K562 (cell line): ENCODE data around the gene TFAP2A. TPM values are rescaled to one million over a fixed set of nuclear protein-coding genes. Genes with fewer than 3 reads are reported as not detected.

Source experiments
- ATAC-seq: fragments of 200-7000 bp; cut with Tn5 transposase; 3 replicates; pipeline ENCODE4 v1.9.1; 2020; ENCODE audit warnings: moderate library complexity
- BruUV-seq: library from RNA; stranded (reverse); fragments of 400-500 nt; replicated peaks from 2 replicates; lab custom pipeline; 2021; lab: Mats Ljungman, UMichigan
- CTCF ChIA-PET: fragments of 300-600 bp; formaldehyde crosslinking; extraction: SDS; loops from one replicate; lab custom pipeline; 2021; ENCODE audit warnings: low intra/inter-chr PET ratio; lab: Yijun Ruan, JAX
- POLR2A ChIA-PET: fragments of 300-600, 350-650 bp; sonication (Branson Sonifier 250); formaldehyde crosslinking; extraction: SDS; loops from one replicate; lab custom pipeline; 2021; ENCODE audit warnings: antibody characterized with exemption, inconsistent platforms; lab: Yijun Ruan, JAX
- DNase-seq, 4 experiments: peaks; one replicate each; pipeline versions ENCODE4 v3.0.0 to v3.0.0-alpha.2; 2011 to 2018; ENCODE audit warnings: low spot score in 3 of 4, mixed read lengths in 3 of 4; ENCODE audit errors: extremely low read depth in 1 of 4
- FAIRE-seq: peaks from 2 replicates; lab custom pipeline; 2011; peaks lifted over from hg19 to GRCh38; lab: Jason Lieb, UNC
- H2AFZ ChIP-seq: 2 replicates; pipeline ENCODE4 v1.6.0; 2011; ENCODE audit warnings: low read depth, low read length, control low read depth, inconsistent platforms
- H3K27ac ChIP-seq: fragments of 200-600 bp; 3 replicates; pipeline ENCODE4 v1.8.0; 2011; ENCODE audit warnings: low read depth, mild to moderate bottlenecking, control low read depth, inconsistent platforms, low read length, moderate library complexity, mixed read lengths; ENCODE audit errors: extremely low read depth
- H3K27me3 ChIP-seq, 2 experiments: fragments of 300-600 bp in 1 of 2; 2 replicates in 1 of 2; 3 replicates in 1 of 2; pipeline versions ENCODE4 v1.6.0 to v1.8.0; 2011; ENCODE audit warnings: inconsistent platforms in 2 of 2, low read length in 2 of 2, mild to moderate bottlenecking in 1 of 2, mixed read lengths in 1 of 2, moderate library complexity in 1 of 2; ENCODE audit not compliant: control insufficient read depth in 2 of 2, insufficient read depth in 2 of 2
- H3K36me3 ChIP-seq: fragments of 300-600 bp; 3 replicates; pipeline ENCODE4 v1.8.0; 2011; ENCODE audit warnings: mild to moderate bottlenecking, low read length, inconsistent platforms; ENCODE audit not compliant: control insufficient read depth, insufficient read depth
- H3K4me1 ChIP-seq, 2 experiments: fragments of 200-600 bp in 1 of 2; replicated peaks in 1 of 2; 2 replicates in 1 of 2; 3 replicates in 1 of 2; pipeline versions ENCODE4 v1.5.1 to v1.8.0; 2011; ENCODE audit warnings: inconsistent platforms in 2 of 2, low read length in 2 of 2, mild to moderate bottlenecking in 1 of 2, mixed read lengths in 1 of 2, moderate library complexity in 1 of 2; ENCODE audit not compliant: control insufficient read depth in 2 of 2, insufficient read depth in 2 of 2
- H3K4me2 ChIP-seq: 2 replicates; pipeline ENCODE4 v1.6.1; 2011; ENCODE audit warnings: low read length, control low read depth, inconsistent platforms, mixed read lengths; ENCODE audit not compliant: insufficient read depth
- H3K4me3 ChIP-seq: fragments of 200-600 bp; sonication (generic), shearing (Covaris generic); 2 replicates; pipeline ENCODE4 v1.5.1; 2016; ENCODE audit warnings: control low read depth, inconsistent platforms
- H3K79me2 ChIP-seq: fragments of 200-600 bp; 3 replicates; pipeline ENCODE4 v1.8.0; 2011; ENCODE audit warnings: low read length, inconsistent platforms; ENCODE audit not compliant: control insufficient read depth, insufficient read depth
- H3K9ac ChIP-seq, 2 experiments: 2 replicates each; pipeline versions ENCODE4 v1.6.0 to v1.6.1; 2011; ENCODE audit warnings: low read depth in 2 of 2, low read length in 2 of 2, control low read depth in 1 of 2, inconsistent platforms in 1 of 2, mild to moderate bottlenecking in 1 of 2, mixed read lengths in 1 of 2; ENCODE audit not compliant: insufficient read depth in 1 of 2
- H3K9me1 ChIP-seq: one replicate; pipeline ENCODE4 v1.6.0; 2011; ENCODE audit warnings: inconsistent platforms, mild to moderate bottlenecking, low read length, moderate library complexity; ENCODE audit not compliant: control insufficient read depth, insufficient read depth
- H3K9me3 ChIP-seq: replicated peaks from 2 replicates; pipeline ENCODE4 v1.5.1; 2011; ENCODE audit warnings: low read depth, low read length, inconsistent platforms; ENCODE audit not compliant: control insufficient read depth, insufficient read depth
- H4K20me1 ChIP-seq: replicated peaks from 2 replicates; pipeline ENCODE4 v1.6.1; 2011; ENCODE audit warnings: low read length, inconsistent platforms, mixed read lengths; ENCODE audit not compliant: control insufficient read depth, insufficient read depth
- CGGBP1 ChIP-seq: fragments of 250-450 bp; sonication (Bioruptor Pico); IDR thresholded peaks from 2 replicates; pipeline ENCODE4 v1.9.0; 2021; ENCODE audit warnings: mild to moderate bottlenecking
- CREB5 ChIP-seq: fragments of 250-450 bp; sonication (Bioruptor Pico); IDR thresholded peaks from 2 replicates; pipeline ENCODE4 v1.5.0; 2020; ENCODE audit warnings: mild to moderate bottlenecking
- CTCF ChIP-seq, 3 experiments: IDR thresholded peaks in 2 of 3; conservative IDR thresholded peaks in 1 of 3; 2 replicates each; pipeline ENCODE4 v1.5.1; 2011 to 2012; ENCODE audit warnings: low read length in 3 of 3, mild to moderate bottlenecking in 3 of 3, control low read depth in 2 of 3, improper control_type of control experiment in 1 of 3, inconsistent platforms in 1 of 3, low read depth in 1 of 3, mixed read lengths in 1 of 3, moderate library complexity in 1 of 3; ENCODE audit not compliant: insufficient read depth in 2 of 3
- FOSL1 ChIP-seq: fragments of 200-800 bp; sonication (Bioruptor generic); conservative IDR thresholded peaks from 2 replicates; pipeline ENCODE4 v1.6.1; 2016; ENCODE audit warnings: missing genetic modification characterization, missing compliant biosample characterization
- FOXM1 ChIP-seq, 2 experiments: fragments of 450-650 bp in 1 of 2; sonication (generic) in 1 of 2; formaldehyde crosslinking in 1 of 2; IDR thresholded peaks; 2 replicates each; pipeline versions ENCODE4 v1.6.1 to v1.9.0; 2017 to 2022; ENCODE audit warnings: low read depth in 2 of 2, mild to moderate bottlenecking in 2 of 2, missing genetic modification reagents in 1 of 2, moderate library complexity in 1 of 2
- PHF21A ChIP-seq: fragments of 450-650 bp; IDR thresholded peaks from 2 replicates; pipeline ENCODE4 v1.6.1; 2017; ENCODE audit warnings: low read depth, borderline replicate concordance
- RAD21 ChIP-seq, 2 experiments: fragments of 250-450 bp in 1 of 2; fragments of 450-650 bp in 1 of 2; sonication (Bioruptor Pico) in 1 of 2; formaldehyde crosslinking in 1 of 2; IDR thresholded peaks in 1 of 2; conservative IDR thresholded peaks in 1 of 2; 2 replicates each; pipeline versions ENCODE4 v1.4.0 to v1.8.0; 2020 to 2022; ENCODE audit warnings: mild to moderate bottlenecking in 2 of 2, moderate library complexity in 1 of 2
- XRCC4 ChIP-seq: IDR thresholded peaks from one replicate; pipeline ENCODE4 v1.6.1; 2011; ENCODE audit not compliant: insufficient read depth, insufficient read length; ENCODE audit errors: extremely low read depth
- ZNF444 ChIP-seq: fragments of 250-450 bp; sonication (Bioruptor Pico); IDR thresholded peaks from 2 replicates; pipeline ENCODE4 v1.4.0; 2020; ENCODE audit warnings: mild to moderate bottlenecking, moderate library complexity
- WGBS: fragments of 100-300 bp; shearing (Covaris generic); methylation state at CpG from one replicate; pipeline ENCODE4 v1.1.6; 2016; ENCODE audit warnings: low coverage, mixed read lengths; ENCODE audit not compliant: insufficient coverage; ENCODE audit errors: missing lambda C conversion rate; 5-methylcytosine and 5-hydroxymethylcytosine counted together
- in situ Hi-C: fragments of 300-500 bp; cut with MboI; formaldehyde crosslinking; loops from 4 replicates; pipeline ENCODE4 v1.15.0; 2018; ENCODE audit warnings: inconsistent platforms, mixed read lengths
- intact Hi-C: fragments of 100-400 bp; cut with micrococcal nuclease; formaldehyde crosslinking; loops from 2 replicates; pipeline ENCODE4 v1.14.2; 2022
- polyA plus RNA-seq, 8 experiments: library from polyadenylated mRNA; depleted of rRNA in 4 of 8; stranded (reverse) in 5 of 8; unstranded in 3 of 8; fragments of >200 nt; fragmentation: Nextera tagmentation in 2 of 8; fragmentation: Illumina TruSeq in 1 of 8; extraction: Ambion mirVana in 2 of 8; extraction: Trizol in 1 of 8; gene quantifications; 2 replicates each; pipeline versions ENCODE4 v1.2.1 to v1.2.3, GENCODE V29; 2011 to 2014; ENCODE audit warnings: inconsistent platforms in 1 of 8, missing spikeins in 1 of 8
- total RNA-seq, 7 experiments: library from RNA; depleted of rRNA in 6 of 7; stranded (reverse); fragments of >200 nt in 6 of 7; fragmentation: Illumina TruSeq in 2 of 7; extraction: Trizol in 2 of 7; gene quantifications; 2 replicates each; pipeline versions ENCODE4 v1.2.1 to v1.2.3, GENCODE V29; 2011 to 2021; ENCODE audit warnings: low replicate concordance in 1 of 7

TFAP2A gene
- total and polyA plus RNA-seq, 9 of the 15 experiments (the other 6 are each of a cell fraction or from before 2014, with no cell fraction given), result 0.14 to 0.53 (median 0.19) TPM; not detected in 1

- TF ChIP-seq CREB5 (no peak), ZNF444 (CRISPR knock-in tag) (no peak), CGGBP1 (CRISPR knock-in tag) (no peak), PHF21A (no peak), FOXM1 (IDR thresholded peaks at IDR 0.05; ENCODE audit: low read depth) (no peak), FOXM1 (CRISPR knock-in tag; IDR thresholded peaks at IDR 0.05; ENCODE audit: low read depth) (no peak), FOSL1 (no peak)
These were observed 33.1 kb downstream of the TFAP2A start (continued) for GRCh38 chr6:10381830-10382208.

GRCh38 chr6:10381133-10381829 lies 33.6 kb downstream of the TFAP2A start:
- 82% methylated on average over 16 of the region's 34 CpGs for WGBS
- Histone ChIP-seq H3K4me2 (no peak overlapping the region), H3K27me3 (no peaks in the 10 kb centered on the region), H3K27ac (no peak overlapping the region), H4K20me1 (no peaks in the 10 kb centered on the region), H3K4me1 (peaks cover 0 to 13% of the 10 kb centered on the region in 2 experiments; a peak in 1 of 5 replicates), H3K36me3 (no peaks in the 10 kb centered on the region), H3K9me1 (no peaks in the 10 kb centered on the region), H3K79me2 (no peaks in the 10 kb centered on the region), H3K9ac (no peak overlapping the region), H3K4me3 (no peak overlapping the region), H2AFZ (no peak overlapping the region), H3K9me3 (no peaks in the 10 kb centered on the region; the same call in 1 of the 2 replicates)
- FAIRE-seq, result no peak
- ChIA-PET POLR2A (no interaction called here), CTCF (no interaction called here)
- no peak for DNase-seq
- TF ChIP-seq XRCC4 (no peak), CTCF (IDR thresholded peaks at IDR 0.05 in 2 of 3, conservative IDR thresholded peaks at IDR 0.05 in 1 of 3; ENCODE audit: insufficient read depth in 2 of 3, low read depth in 1 of 3, low read length in 3 of 3) (0 out of 6 replicates have a peak, but pooled peaks of 1 of the 3 experiments have one; percentile 25), RAD21 (CRISPR knock-in tag; conservative IDR thresholded peaks at IDR 0.05 in 1 of 2, IDR thresholded peaks at IDR 0.05 in 1 of 2) (0 out of 4 replicates have a peak, but pooled peaks of 1 of the 2 experiments have one; percentile 6)
- no TSS peak for BruUV-seq
- intact Hi-C loops, result no loop called here
- peak; percentile 32; the same call in 1 of the 3 replicates for ATAC-seq
- in situ Hi-C loops, result no loop called here
